Loucy (cell line): ENCODE data around the gene STEAP4.

ENCODE experiments used
- H2AFZ ChIP-seq: fragments of 200-600 bp; sonication (generic); 2 replicates; pipeline ENCODE4 v1.6.0; 2016; ENCODE audit warnings: antibody characterized with exemption, mild to moderate bottlenecking, low read length, moderate library complexity
- H3F3A ChIP-seq: fragments of 200-600 bp; 2 replicates; pipeline ENCODE4 v1.6.0; 2016; ENCODE audit warnings: antibody characterized with exemption, low read depth, mild to moderate bottlenecking
- H3K27me3 ChIP-seq: fragments of 200-600 bp; sonication (generic); 2 replicates; pipeline ENCODE4 v1.6.1; 2014; ENCODE audit warnings: low read length, mild to moderate bottlenecking; ENCODE audit not compliant: insufficient read depth, poor library complexity, severe bottlenecking
- H3K36me3 ChIP-seq: fragments of 200-600 bp; sonication (generic); 2 replicates; pipeline ENCODE4 v1.6.1; 2016; ENCODE audit warnings: low read length; ENCODE audit not compliant: insufficient read depth
- H3K4me1 ChIP-seq: fragments of 200-600 bp; sonication (generic); 2 replicates; pipeline ENCODE4 v1.5.1; 2014; ENCODE audit warnings: low read length, mild to moderate bottlenecking; ENCODE audit not compliant: insufficient read depth, poor library complexity, severe bottlenecking
- H3K4me2 ChIP-seq: fragments of 200-600 bp; sonication (generic); 2 replicates; pipeline ENCODE4 v1.6.0; 2014; ENCODE audit warnings: antibody characterized with exemption, low read length, low read depth, mild to moderate bottlenecking; ENCODE audit not compliant: poor library complexity, severe bottlenecking
- H3K4me3 ChIP-seq: fragments of 200-600 bp; sonication (generic); 2 replicates; pipeline ENCODE4 v1.5.1; 2014; ENCODE audit warnings: low read length, mild to moderate bottlenecking, mixed read lengths; ENCODE audit not compliant: poor library complexity, severe bottlenecking
- H3K79me2 ChIP-seq: fragments of 200-600 bp; sonication (generic); 2 replicates; pipeline ENCODE4 v1.6.1; 2014; ENCODE audit warnings: low read length; ENCODE audit not compliant: insufficient read depth
- H3K9ac ChIP-seq: fragments of 200-600 bp; sonication (generic); 2 replicates; pipeline ENCODE4 v1.6.0; 2014; ENCODE audit warnings: mild to moderate bottlenecking, low read depth, low read length, moderate library complexity; ENCODE audit not compliant: poor library complexity, severe bottlenecking
- H3K9me2 ChIP-seq: fragments of 200-600 bp; sonication (generic); replicated peaks from 2 replicates; pipeline ENCODE4 v1.6.1; 2016; ENCODE audit warnings: low read depth, low read length, mixed read lengths
- H3K9me3 ChIP-seq: fragments of 200-600 bp; sonication (generic); 2 replicates; pipeline ENCODE4 v1.6.1; 2014; ENCODE audit warnings: mild to moderate bottlenecking, antibody characterized with exemption, low read length, low read depth; ENCODE audit not compliant: insufficient read depth
- H4K20me1 ChIP-seq: fragments of 200-600 bp; sonication (generic); 2 replicates; pipeline ENCODE4 v1.6.0; 2014; ENCODE audit warnings: antibody characterized with exemption, low read length, mild to moderate bottlenecking; ENCODE audit not compliant: insufficient read depth, poor library complexity, severe bottlenecking
- CTCF ChIP-seq: fragments of 200-600 bp; sonication (generic); conservative IDR thresholded peaks from 2 replicates; pipeline ENCODE4 v1.5.1; 2014; ENCODE audit warnings: mild to moderate bottlenecking, antibody characterized with exemption, low read length
- EZH2phosphoT487 ChIP-seq: fragments of 200-600 bp; IDR thresholded peaks from 2 replicates; pipeline ENCODE4 v1.6.1; 2018; ENCODE audit warnings: antibody characterized with exemption, mild to moderate bottlenecking, moderate library complexity, borderline replicate concordance

STEAP4 gene

GRCh38 chr7:88314061-88314491, 7.4 kb upstream of the STEAP4 start:
- H3K4me3 ChIP-seq, result no peak overlapping the region
- no peaks in the 10 kb centered on the region for H3K9me2 ChIP-seq
- H3K9ac ChIP-seq, result no peak overlapping the region
- no peak for TF ChIP-seq EZH2phosphoT487
- no peak for TF ChIP-seq CTCF
- H3K9me3 ChIP-seq, result no peaks in the 10 kb centered on the region
- H3F3A ChIP-seq, result no peaks in the 10 kb centered on the region
- no peaks in the 10 kb centered on the region for H3K79me2 ChIP-seq
- no peaks in the 10 kb centered on the region for H3K36me3 ChIP-seq
- no peak overlapping the region for H2AFZ ChIP-seq
- H3K4me1 ChIP-seq, result no peaks in the 10 kb centered on the region
- no peaks in the 10 kb centered on the region for H4K20me1 ChIP-seq
- no peaks in the 10 kb centered on the region for H3K27me3 ChIP-seq
- H3K4me2 ChIP-seq, result no peak overlapping the region

GRCh38 chr7:88312061-88312663, 5.5 kb upstream of the STEAP4 start:
- Histone ChIP-seq H2AFZ (no peak overlapping the region), H3K27me3 (no peaks in the 10 kb centered on the region), H3K9ac (no peak overlapping the region), H3K36me3 (no peaks in the 10 kb centered on the region), H4K20me1 (no peaks in the 10 kb centered on the region), H3K9me2 (no peaks in the 10 kb centered on the region), H3K4me1 (no peaks in the 10 kb centered on the region), H3F3A (no peaks in the 10 kb centered on the region), H3K4me2 (no peak overlapping the region), H3K79me2 (no peaks in the 10 kb centered on the region), H3K4me3 (no peak overlapping the region), H3K9me3 (no peaks in the 10 kb centered on the region)
- TF ChIP-seq CTCF (no peak), EZH2phosphoT487 (no peak)

- H3K27me3 ChIP-seq, result no peaks in the 10 kb centered on the region
- no peak overlapping the region for H3K9ac ChIP-seq
- no peaks in the 10 kb centered on the region for H3K79me2 ChIP-seq
- no peaks in the 10 kb centered on the region for H4K20me1 ChIP-seq
- no peak overlapping the region for H2AFZ ChIP-seq
- TF ChIP-seq CTCF (no peak), EZH2phosphoT487 (no peak)
- H3K4me3 ChIP-seq, result no peak overlapping the region
- H3K9me2 ChIP-seq, result no peaks in the 10 kb centered on the region
- H3K4me2 ChIP-seq, result no peak overlapping the region
- H3K4me1 ChIP-seq, result no peaks in the 10 kb centered on the region
- no peaks in the 10 kb centered on the region for H3F3A ChIP-seq
- no peaks in the 10 kb centered on the region for H3K36me3 ChIP-seq
- H3K9me3 ChIP-seq, result no peaks in the 10 kb centered on the region
Measured at GRCh38 chr7:88311675-88312036, 5.0 kb upstream of the STEAP4 start.
